Lower lobe of right lung (tissue), 2 donors: ENCODE results near the gene C3. TPM values are rescaled to one million over a fixed set of nuclear protein-coding genes. Genes with fewer than 3 reads are reported as not detected.

Source experiments
- ATAC-seq, 2 donors: fragments of 200-7000 bp; cut with Tn5 transposase; one replicate each; pipeline ENCODE4 v1.9.1; 2020 to 2022; ENCODE audit warnings: mild to moderate bottlenecking in 2 of 2, moderate library complexity in 2 of 2
- DNase-seq: peaks from one replicate; pipeline ENCODE4 v3.0.0-alpha.2; 2020
- H3K27ac ChIP-seq: fragments of 200-600 bp; one replicate; pipeline ENCODE4 v1.8.0; 2022
- H3K27me3 ChIP-seq: fragments of 200-600 bp; one replicate; pipeline ENCODE4 v1.8.0; 2022; ENCODE audit warnings: low read depth
- H3K36me3 ChIP-seq: fragments of 200-600 bp; one replicate; pipeline ENCODE4 v1.8.0; 2022; ENCODE audit warnings: mild to moderate bottlenecking
- H3K4me1 ChIP-seq: fragments of 200-600 bp; one replicate; pipeline ENCODE4 v1.8.0; 2022
- H3K4me3 ChIP-seq: fragments of 200-600 bp; one replicate; pipeline ENCODE4 v1.8.0; 2022; ENCODE audit warnings: mild to moderate bottlenecking
- H3K9me3 ChIP-seq: fragments of 200-600 bp; one replicate; pipeline ENCODE4 v1.8.0; 2022
- intact Hi-C: fragments of 100-400 bp; cut with DNase I; formaldehyde crosslinking; loops from one replicate; pipeline ENCODE4 v1.11.0; 2022
- total RNA-seq: library from RNA; stranded (reverse); fragmentation: NEBNext Ultra II Directional; extraction: Animal tissue kit (Norgen Biotek cat#: 25700); gene quantifications from one replicate; pipeline ENCODE4 v1.2.1, GENCODE V29; 2021
- TF ChIP-seq, protein P1 (sequence below): fragments of 200-600 bp; IDR thresholded peaks from one replicate; pipeline ENCODE4 v1.8.0; 2022; ENCODE audit warnings: antibody characterized with exemption, mild to moderate bottlenecking
- donor health status: DM: no; HTN: yes; CAD: no; lungs with severe emphysema.

Gene C3
- total RNA-seq, 1 donor from 2014 or later: 1,321 TPM

DNA sequence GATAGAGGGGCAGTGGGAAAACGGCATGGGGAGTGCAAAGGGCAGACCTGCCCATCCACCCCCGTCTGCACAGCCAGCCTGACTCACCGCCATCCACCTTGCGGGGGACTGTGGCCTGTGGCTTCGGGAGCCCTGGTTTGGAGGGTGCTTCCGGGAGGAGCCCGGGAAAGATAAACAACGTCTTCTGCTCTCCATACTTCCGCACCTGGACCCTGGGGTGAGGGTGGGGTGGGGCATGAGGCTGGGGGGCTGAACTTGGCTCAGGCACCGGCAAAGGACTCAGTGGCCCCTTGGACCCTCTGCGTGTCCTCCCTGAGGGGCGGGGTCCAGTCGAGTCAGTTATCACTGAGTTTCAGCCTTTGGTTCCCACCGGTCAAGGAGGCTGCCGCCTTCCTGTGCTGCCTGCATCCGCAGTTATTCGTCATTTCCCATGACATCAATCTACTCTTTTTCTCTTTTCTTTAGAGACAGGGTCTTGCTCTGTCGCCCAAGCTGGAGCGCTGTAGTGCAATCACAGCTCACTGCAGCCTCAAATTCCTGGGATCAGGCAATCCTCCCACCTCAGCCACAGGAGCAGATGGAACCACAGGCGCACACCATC, 13.7 kb upstream of the C3 start:
- Histone ChIP-seq H3K4me1 (peaks cover 30% of the 10 kb centered on the region), H3K27ac (no peak overlapping the region), H3K27me3 (no peaks in the 10 kb centered on the region), H3K36me3 (peaks cover 27% of the 10 kb centered on the region), H3K4me3 (no peak overlapping the region), H3K9me3 (no peaks in the 10 kb centered on the region)
- TF ChIP-seq, protein P1, sequence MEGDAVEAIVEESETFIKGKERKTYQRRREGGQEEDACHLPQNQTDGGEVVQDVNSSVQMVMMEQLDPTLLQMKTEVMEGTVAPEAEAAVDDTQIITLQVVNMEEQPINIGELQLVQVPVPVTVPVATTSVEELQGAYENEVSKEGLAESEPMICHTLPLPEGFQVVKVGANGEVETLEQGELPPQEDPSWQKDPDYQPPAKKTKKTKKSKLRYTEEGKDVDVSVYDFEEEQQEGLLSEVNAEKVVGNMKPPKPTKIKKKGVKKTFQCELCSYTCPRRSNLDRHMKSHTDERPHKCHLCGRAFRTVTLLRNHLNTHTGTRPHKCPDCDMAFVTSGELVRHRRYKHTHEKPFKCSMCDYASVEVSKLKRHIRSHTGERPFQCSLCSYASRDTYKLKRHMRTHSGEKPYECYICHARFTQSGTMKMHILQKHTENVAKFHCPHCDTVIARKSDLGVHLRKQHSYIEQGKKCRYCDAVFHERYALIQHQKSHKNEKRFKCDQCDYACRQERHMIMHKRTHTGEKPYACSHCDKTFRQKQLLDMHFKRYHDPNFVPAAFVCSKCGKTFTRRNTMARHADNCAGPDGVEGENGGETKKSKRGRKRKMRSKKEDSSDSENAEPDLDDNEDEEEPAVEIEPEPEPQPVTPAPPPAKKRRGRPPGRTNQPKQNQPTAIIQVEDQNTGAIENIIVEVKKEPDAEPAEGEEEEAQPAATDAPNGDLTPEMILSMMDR: no peak
- DNase-seq (peak; percentile 42), ATAC-seq (no peak)
- intact Hi-C loops: no loop called here

DNA sequence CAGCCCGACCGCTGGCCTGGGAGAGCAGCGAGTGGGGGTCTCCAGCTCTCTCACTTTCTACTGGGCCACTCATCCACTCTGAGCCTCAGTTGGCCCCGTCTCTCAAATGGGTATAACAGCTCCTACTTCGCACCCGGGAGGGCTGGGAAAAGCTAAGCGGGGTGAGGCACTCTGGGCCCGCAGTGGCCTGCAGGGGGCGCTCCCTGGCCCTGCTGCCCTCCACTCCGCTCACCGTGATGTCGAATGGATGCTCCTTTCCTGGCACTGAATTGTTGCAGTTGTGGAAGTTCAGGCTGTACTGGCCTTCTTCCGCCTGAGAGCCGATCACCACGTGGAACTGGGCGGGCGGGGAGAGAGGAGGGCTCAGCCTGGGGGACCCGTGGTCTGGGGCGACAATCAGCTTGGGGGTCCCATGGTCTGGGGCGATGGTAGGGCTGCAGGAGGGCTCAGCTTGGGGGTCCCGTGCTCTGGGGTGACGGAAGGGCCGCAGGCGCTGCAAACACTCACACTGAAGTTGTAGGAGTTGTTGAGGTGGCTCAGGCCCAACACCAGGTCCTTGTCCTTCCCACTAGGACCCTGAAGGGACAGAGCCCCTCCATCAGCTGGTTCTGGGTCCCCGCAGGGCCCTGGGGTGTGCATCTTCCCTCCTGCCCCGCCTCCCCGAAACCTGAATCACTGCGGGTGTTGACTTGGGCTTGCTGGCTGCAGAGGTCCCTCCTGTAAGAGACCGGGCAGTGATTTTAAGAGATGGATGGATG, 13.1 kb upstream of the C3 start:
- H3K36me3 ChIP-seq: peaks cover 27% of the 10 kb centered on the region
- TF ChIP-seq, protein P1: peak; percentile 33
- H3K9me3 ChIP-seq: no peaks in the 10 kb centered on the region
- DNase-seq (peak; percentile 45), ATAC-seq (no peak)
- no peak overlapping the region for H3K27ac ChIP-seq
- H3K4me3 ChIP-seq: no peak overlapping the region
- peaks cover 30% of the 10 kb centered on the region for H3K4me1 ChIP-seq
- intact Hi-C loops: no loop called here
- no peaks in the 10 kb centered on the region for H3K27me3 ChIP-seq

DNA sequence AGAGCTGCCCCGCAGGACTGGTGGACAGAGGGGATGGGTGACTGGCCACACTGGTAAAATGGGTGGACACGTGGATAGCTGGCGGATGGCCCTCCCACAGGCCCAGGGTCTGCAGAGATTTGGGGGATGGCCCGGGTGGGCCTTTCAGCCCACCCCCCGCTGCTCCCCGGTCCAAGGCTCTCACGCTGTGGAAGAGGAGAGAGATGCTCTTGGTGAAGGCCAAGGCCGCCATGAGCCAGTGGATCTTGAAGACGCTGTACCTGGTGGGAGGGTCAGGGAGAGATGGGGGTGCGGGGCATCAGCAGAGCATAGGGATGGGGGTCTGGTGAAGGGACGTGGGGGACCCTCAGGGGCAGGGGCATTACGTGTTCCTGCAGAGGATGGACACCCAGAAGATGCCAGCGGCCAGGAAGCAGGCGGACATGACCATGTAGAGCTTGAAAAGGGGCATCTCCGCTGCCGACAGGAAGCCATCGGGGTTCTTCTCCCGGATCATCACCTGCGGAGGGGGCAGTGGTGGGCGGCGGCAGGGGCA, 12.4 kb upstream of the C3 start:
- no peak overlapping the region for H3K27ac ChIP-seq
- peaks cover 30% of the 10 kb centered on the region for H3K4me1 ChIP-seq
- TF ChIP-seq, protein P1: no peak
- no peaks in the 10 kb centered on the region for H3K9me3 ChIP-seq
- ATAC-seq (no peak), DNase-seq (peak; percentile 33)
- peaks cover 27% of the 10 kb centered on the region for H3K36me3 ChIP-seq
- H3K27me3 ChIP-seq: no peaks in the 10 kb centered on the region
- intact Hi-C loops: no loop called here
- H3K4me3 ChIP-seq: no peak overlapping the region

DNA sequence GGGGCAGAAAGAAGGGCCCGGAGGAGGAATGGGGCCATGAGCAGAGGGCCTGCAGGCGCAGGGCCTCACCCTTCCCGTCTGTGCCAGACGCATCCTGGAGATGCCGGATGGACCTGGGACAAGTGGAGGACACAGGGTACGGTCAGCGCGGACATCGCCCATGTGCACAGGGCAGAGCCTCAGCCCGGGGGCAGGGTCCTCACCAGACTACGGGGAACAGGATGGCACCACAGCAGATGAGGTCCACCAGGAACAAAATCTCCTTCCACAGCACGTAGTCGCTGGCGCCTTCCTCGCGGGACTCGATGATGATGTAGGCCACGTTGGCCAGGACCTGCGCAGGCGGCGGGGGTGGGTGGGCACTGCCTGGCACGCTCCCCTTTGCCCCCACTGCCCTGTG, 11.4 kb upstream of the C3 start:
- intact Hi-C loops: no loop called here
- Histone ChIP-seq H3K4me1 (peaks cover 31% of the 10 kb centered on the region), H3K9me3 (no peaks in the 10 kb centered on the region), H3K27me3 (no peaks in the 10 kb centered on the region), H3K27ac (no peak overlapping the region), H3K36me3 (peaks cover 27% of the 10 kb centered on the region), H3K4me3 (no peak overlapping the region)
- DNase-seq: peak; percentile 40
- TF ChIP-seq, protein P1: no peak
- ATAC-seq: no peak

DNA sequence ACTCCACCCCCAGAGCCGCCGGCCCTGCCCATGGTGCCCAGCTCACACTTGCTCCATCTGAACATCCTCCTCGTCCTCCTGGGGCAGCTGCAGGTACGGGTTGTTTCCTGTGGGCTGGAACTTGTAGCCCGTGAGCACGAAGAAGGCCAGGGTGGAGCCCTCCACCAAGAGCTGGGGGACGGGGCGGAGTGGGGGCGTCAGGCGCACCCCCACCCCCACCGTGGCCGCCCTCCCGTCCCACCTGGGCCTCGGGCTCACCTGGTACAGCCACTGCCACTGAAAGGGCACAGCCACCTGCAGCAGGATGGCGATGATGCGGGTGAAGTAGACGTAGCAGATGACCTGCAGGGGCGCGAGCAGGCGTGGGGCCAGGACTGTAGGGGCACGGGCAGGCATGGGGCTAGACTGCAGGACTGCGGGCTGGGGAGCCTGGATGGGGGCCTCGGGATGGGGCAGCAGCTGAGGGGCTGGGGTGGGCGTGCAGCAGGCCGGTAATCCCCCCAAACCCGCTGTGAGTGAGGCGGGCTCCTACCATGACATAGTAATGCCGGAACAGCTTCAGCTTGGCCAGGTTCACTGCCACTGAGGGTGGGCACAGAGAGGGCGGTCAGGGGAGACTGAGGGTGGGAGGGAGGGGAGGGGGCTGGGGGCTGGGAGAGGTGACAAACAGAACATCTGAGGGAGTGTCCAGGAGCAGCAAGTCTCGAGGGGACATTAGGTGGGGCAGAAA, 10.7 kb upstream of the C3 start:
- H3K9me3 ChIP-seq: no peaks in the 10 kb centered on the region
- H3K4me1 ChIP-seq: peaks cover 24% of the 10 kb centered on the region
- H3K36me3 ChIP-seq: peaks cover 27% of the 10 kb centered on the region
- no peaks in the 10 kb centered on the region for H3K27me3 ChIP-seq
- no peak overlapping the region for H3K4me3 ChIP-seq
- intact Hi-C loops: no loop called here
- ATAC-seq: no peak
- no peak overlapping the region for H3K27ac ChIP-seq
- TF ChIP-seq, protein P1: no peak
- DNase-seq: no peak
